ENCODE data around the gene NAP1L5.
A peak's percentile ranks its signal among the peaks of the same experiment; 100 is the strongest.

NAP1L5 gene

GRCh38 chr4:88697588-88698329 is at the start of gene NAP1L5:
TSS of gene NAP1L5 (minus strand) at chr4:88697829. CDS start at chr4:88697754, 75 bp downstream.
- no peak for DNase-seq

GRCh38 chr4:88747351-88747750 is 49.7 kb upstream of the NAP1L5 start:
- DNase-seq: no peak

GRCh38 chr4:88746206-88746605 is 48.6 kb upstream of the NAP1L5 start:
- no peak for DNase-seq

- peak; percentile 30 for DNase-seq
These were observed 48.0 kb upstream of the NAP1L5 start for GRCh38 chr4:88745581-88746163.

- DNase-seq: no peak
These were observed 47.5 kb upstream of the NAP1L5 start for GRCh38 chr4:88745175-88745574.

GRCh38 chr4:88744609-88745008 is 47.0 kb upstream of the NAP1L5 start:
- DNase-seq: no peak

GRCh38 chr4:88743696-88744095 is 46.1 kb upstream of the NAP1L5 start:
- DNase-seq: no peak

GRCh38 chr4:88742561-88742960 is 44.9 kb upstream of the NAP1L5 start:
- DNase-seq: no peak

GRCh38 chr4:88738180-88738579 is 40.6 kb upstream of the NAP1L5 start:
- DNase-seq: no peak

GRCh38 chr4:88737307-88737941 is 39.8 kb upstream of the NAP1L5 start:
- no peak for DNase-seq

GRCh38 chr4:88736264-88736663 is 38.6 kb upstream of the NAP1L5 start:
- DNase-seq: no peak

- no peak for DNase-seq
These were observed 37.9 kb upstream of the NAP1L5 start for GRCh38 chr4:88735564-88735963.

GRCh38 chr4:88734403-88734949 is 36.8 kb upstream of the NAP1L5 start:
- no peak for DNase-seq

- no peak for DNase-seq
These were observed 35.2 kb upstream of the NAP1L5 start for GRCh38 chr4:88732714-88733368.

- no peak for DNase-seq
These were observed 33.8 kb upstream of the NAP1L5 start for GRCh38 chr4:88731381-88731780.

- DNase-seq: no peak
These were observed 33.2 kb upstream of the NAP1L5 start for GRCh38 chr4:88730811-88731210.

GRCh38 chr4:88729146-88729760 is 31.6 kb upstream of the NAP1L5 start:
- DNase-seq: no peak

- DNase-seq: no peak
These were observed 30.5 kb upstream of the NAP1L5 start for GRCh38 chr4:88728146-88728545.

- DNase-seq: no peak
These were observed 28.4 kb upstream of the NAP1L5 start for GRCh38 chr4:88725986-88726385.

GRCh38 chr4:88725143-88725542 is 27.5 kb upstream of the NAP1L5 start:
- DNase-seq: no peak

- no peak for DNase-seq
These were observed 26.8 kb upstream of the NAP1L5 start for GRCh38 chr4:88724406-88724805.

- no peak for DNase-seq
These were observed 25.2 kb upstream of the NAP1L5 start for GRCh38 chr4:88722828-88723227.

- DNase-seq: no peak
These were observed 24.7 kb upstream of the NAP1L5 start for GRCh38 chr4:88722276-88722780.
